GM06990 (cell line): ENCODE data around the gene B3GALT4.
A peak's percentile ranks its signal among the peaks of the same experiment; 100 is the strongest.
"Not testable (repeated sequence)": the region's sequence is repeated elsewhere in the genome, so short reads cannot be mapped to it uniquely, and the experiment has no call there.

Experiments used
- DNase-seq: peaks from one replicate; pipeline ENCODE4 v3.0.0-alpha.2; 2011; ENCODE audit not compliant: insufficient read length; ENCODE audit errors: extremely low read depth
- H3K27me3 ChIP-seq: replicated peaks from 2 replicates; pipeline ENCODE4 v1.6.0; 2011; ENCODE audit warnings: low read length; ENCODE audit not compliant: control insufficient read depth, insufficient read depth
- H3K36me3 ChIP-seq: 2 replicates; pipeline ENCODE4 v1.5.1; 2011; ENCODE audit warnings: low read length; ENCODE audit not compliant: control insufficient read depth, insufficient read depth
- H3K4me3 ChIP-seq: replicated peaks from 2 replicates; pipeline ENCODE4 v1.5.1; 2011; ENCODE audit warnings: low read depth, mild to moderate bottlenecking, control low read depth, low read length
- TF ChIP-seq, protein P1 (sequence below): IDR thresholded peaks from 2 replicates; pipeline ENCODE4 v1.5.1; 2011; ENCODE audit warnings: low read length, control low read depth, mild to moderate bottlenecking, inconsistent platforms; ENCODE audit not compliant: insufficient read depth, poor library complexity, severe bottlenecking

Gene B3GALT4

DNA sequence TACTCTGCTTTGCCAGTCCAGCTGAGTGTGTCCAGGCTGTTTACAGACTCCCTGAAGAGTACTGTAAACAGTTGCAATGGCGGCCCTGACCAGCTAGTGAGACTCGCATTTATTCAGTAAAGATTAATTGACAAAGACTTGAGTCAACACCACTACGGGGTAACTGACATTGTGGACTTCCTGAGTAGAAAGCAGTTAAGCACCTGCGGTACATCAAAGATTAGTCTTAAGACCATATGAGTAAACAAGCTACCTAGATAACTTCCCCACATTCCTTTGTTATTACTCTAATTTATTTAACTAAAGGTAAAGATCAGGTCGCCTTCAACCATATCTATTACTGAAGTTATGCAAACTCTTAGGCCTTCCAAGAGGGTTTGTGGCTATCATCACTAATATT is 17.9 kb upstream of the B3GALT4 start:
- peaks cover 5% of the 10 kb centered on the region for H3K36me3 ChIP-seq
- TF ChIP-seq, protein P1, sequence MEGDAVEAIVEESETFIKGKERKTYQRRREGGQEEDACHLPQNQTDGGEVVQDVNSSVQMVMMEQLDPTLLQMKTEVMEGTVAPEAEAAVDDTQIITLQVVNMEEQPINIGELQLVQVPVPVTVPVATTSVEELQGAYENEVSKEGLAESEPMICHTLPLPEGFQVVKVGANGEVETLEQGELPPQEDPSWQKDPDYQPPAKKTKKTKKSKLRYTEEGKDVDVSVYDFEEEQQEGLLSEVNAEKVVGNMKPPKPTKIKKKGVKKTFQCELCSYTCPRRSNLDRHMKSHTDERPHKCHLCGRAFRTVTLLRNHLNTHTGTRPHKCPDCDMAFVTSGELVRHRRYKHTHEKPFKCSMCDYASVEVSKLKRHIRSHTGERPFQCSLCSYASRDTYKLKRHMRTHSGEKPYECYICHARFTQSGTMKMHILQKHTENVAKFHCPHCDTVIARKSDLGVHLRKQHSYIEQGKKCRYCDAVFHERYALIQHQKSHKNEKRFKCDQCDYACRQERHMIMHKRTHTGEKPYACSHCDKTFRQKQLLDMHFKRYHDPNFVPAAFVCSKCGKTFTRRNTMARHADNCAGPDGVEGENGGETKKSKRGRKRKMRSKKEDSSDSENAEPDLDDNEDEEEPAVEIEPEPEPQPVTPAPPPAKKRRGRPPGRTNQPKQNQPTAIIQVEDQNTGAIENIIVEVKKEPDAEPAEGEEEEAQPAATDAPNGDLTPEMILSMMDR: no peak
- no peaks in the 10 kb centered on the region for H3K27me3 ChIP-seq
- H3K4me3 ChIP-seq: no peak overlapping the region
- DNase-seq: no peak

GRCh38 chr6:33262490-33262889 is 14.4 kb upstream of the B3GALT4 start:
- H3K4me3 ChIP-seq, H3K27me3 ChIP-seq, DNase-seq: not testable (repeated sequence)
- peaks cover 20% of the 10 kb centered on the region for H3K36me3 ChIP-seq

DNA sequence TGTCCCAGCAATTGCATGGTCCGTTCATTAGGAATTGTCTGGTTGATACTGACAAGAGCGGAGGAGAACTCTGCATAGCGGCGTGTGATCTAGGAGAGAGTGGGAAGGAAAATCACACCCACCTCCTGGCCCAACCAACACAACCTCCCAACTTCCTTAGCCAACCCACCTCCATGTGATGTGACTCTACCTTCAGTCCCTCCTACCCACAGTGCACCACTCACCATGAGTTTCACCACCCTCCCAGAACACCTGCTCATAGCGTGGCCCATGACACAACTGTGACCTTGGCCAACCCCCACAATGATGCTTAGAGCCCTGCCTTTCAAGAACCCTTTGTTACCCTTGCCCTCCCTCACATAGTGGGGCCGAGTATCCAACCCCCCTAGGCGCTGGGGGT is 12.9 kb upstream of the B3GALT4 start:
- peaks cover 27% of the 10 kb centered on the region for H3K36me3 ChIP-seq
- no peak for DNase-seq
- no peaks in the 10 kb centered on the region for H3K27me3 ChIP-seq
- TF ChIP-seq, protein P1: no peak
- H3K4me3 ChIP-seq: no peak overlapping the region

GRCh38 chr6:33271117-33271467 is 5.8 kb upstream of the B3GALT4 start:
- TF ChIP-seq, protein P1: no peak
- Histone ChIP-seq H3K4me3 (peak overlapping the region; percentile 67), H3K27me3 (no peaks in the 10 kb centered on the region), H3K36me3 (peaks cover 28% of the 10 kb centered on the region)
- DNase-seq: no peak

GRCh38 chr6:33271468-33272274 is 5.3 kb upstream of the B3GALT4 start, which contains the start of the genes RPS18 and VPS52:
Gene RPS18, plus strand, starts transcription at chr6:33272075. Its CDS starts 45 bp downstream, at chr6:33272120.
Gene VPS52, minus strand, starts transcription at chr6:33271876. Its CDS starts 201 bp downstream, at chr6:33271675.
- DNase-seq: peak; percentile 91
- H3K4me3 ChIP-seq: peak within 1 kb of the TSS; percentile 67
- TF ChIP-seq, protein P1: no peak
- peaks cover 29% of the 10 kb centered on the region for H3K36me3 ChIP-seq
- H3K27me3 ChIP-seq: no peaks in the 10 kb centered on the region

- peak overlapping the region; percentile 66 for H3K4me3 ChIP-seq
- H3K36me3 ChIP-seq: peaks cover 21% of the 10 kb centered on the region
- TF ChIP-seq, protein P1: no peak
- DNase-seq: no peak
- H3K27me3 ChIP-seq: no peaks in the 10 kb centered on the region
Measured at GRCh38 chr6:33272275-33273128, 4.4 kb upstream of the B3GALT4 start.
